Liver (tissue), 9 donors: ENCODE data around the gene PCED1B. TPM values are rescaled to one million over a fixed set of nuclear protein-coding genes. Genes with fewer than 3 reads are reported as not detected.

Experiments
- DNase-seq: peaks from one replicate; pipeline ENCODE4 v3.0.0-alpha.2; 2017; ENCODE audit warnings: low spot score
- H3K27ac ChIP-seq, 2 donors: one replicate each; pipeline ENCODE4 v1.7.0; 2013; ENCODE audit warnings: inconsistent platforms in 2 of 2, low read length in 2 of 2, control low read depth in 1 of 2, low read depth in 1 of 2, mild to moderate bottlenecking in 1 of 2
- H3K27me3 ChIP-seq, 4 donors: one replicate each; pipeline versions ENCODE4 v1.6.1 to v1.7.0; 2013; ENCODE audit warnings: low read length in 3 of 4, inconsistent platforms in 1 of 4, mild to moderate bottlenecking in 1 of 4, moderate library complexity in 1 of 4; ENCODE audit not compliant: control insufficient read depth in 4 of 4, insufficient read depth in 4 of 4
- H3K36me3 ChIP-seq, 4 donors: one replicate each; pipeline versions ENCODE4 v1.6.1 to v1.7.0; 2013; ENCODE audit warnings: low read length in 3 of 4, mild to moderate bottlenecking in 3 of 4, low read depth in 1 of 4, moderate library complexity in 1 of 4; ENCODE audit not compliant: control insufficient read depth in 4 of 4, insufficient read depth in 3 of 4
- H3K4me1 ChIP-seq, 4 donors: one replicate each; pipeline versions ENCODE4 v1.6.1 to v1.7.0; 2013; ENCODE audit warnings: low read length in 3 of 4, mild to moderate bottlenecking in 3 of 4, moderate library complexity in 1 of 4; ENCODE audit not compliant: control insufficient read depth in 4 of 4, insufficient read depth in 4 of 4
- H3K4me3 ChIP-seq, 3 donors: one replicate each; pipeline versions ENCODE4 v1.6.1 to v1.7.0; 2013; ENCODE audit warnings: low read length in 3 of 3, control low read depth in 1 of 3, low read depth in 1 of 3, mild to moderate bottlenecking in 1 of 3
- H3K9ac ChIP-seq, 2 donors: one replicate each; pipeline ENCODE4 v1.7.0; 2013; ENCODE audit warnings: low read length in 2 of 2, mild to moderate bottlenecking in 2 of 2, moderate library complexity in 2 of 2, control low read depth in 1 of 2, low read depth in 1 of 2
- H3K9me3 ChIP-seq, 4 donors: one replicate each; pipeline versions ENCODE4 v1.6.1 to v1.7.0; 2013; ENCODE audit warnings: low read length in 3 of 4; ENCODE audit not compliant: control insufficient read depth in 4 of 4
- FOXA1 ChIP-seq: IDR thresholded peaks from 2 replicates; pipeline ENCODE4 v1.6.1; 2016; ENCODE audit warnings: antibody characterized with exemption
- FOXA2 ChIP-seq: IDR thresholded peaks from 2 replicates; pipeline ENCODE4 v1.6.1; 2016; ENCODE audit warnings: antibody characterized with exemption
- GABPA ChIP-seq, 2 donors: IDR thresholded peaks in 1 of 2; conservative IDR thresholded peaks in 1 of 2; 2 replicates each; pipeline ENCODE4 v1.6.1; 2016; ENCODE audit warnings: antibody characterized with exemption in 2 of 2, mild to moderate bottlenecking in 1 of 2, moderate library complexity in 1 of 2
- HNF4A ChIP-seq, 2 donors: conservative IDR thresholded peaks; 2 replicates each; pipeline ENCODE4 v1.6.1; 2016; ENCODE audit warnings: antibody characterized with exemption in 2 of 2, mild to moderate bottlenecking in 2 of 2
- HNF4G ChIP-seq: IDR thresholded peaks from 2 replicates; pipeline ENCODE4 v1.6.1; 2016; ENCODE audit warnings: antibody characterized with exemption
- NR2F2 ChIP-seq: IDR thresholded peaks from 2 replicates; pipeline ENCODE4 v1.6.1; 2016; ENCODE audit warnings: antibody characterized with exemption
- RAD21 ChIP-seq, 2 donors: IDR thresholded peaks; 2 replicates each; pipeline ENCODE4 v1.6.1; 2016; ENCODE audit warnings: antibody characterized with exemption in 2 of 2, mild to moderate bottlenecking in 2 of 2
- RXRA ChIP-seq, 2 donors: IDR thresholded peaks; 2 replicates each; pipeline ENCODE4 v1.6.1; 2017 to 2018; ENCODE audit warnings: antibody characterized with exemption in 2 of 2, mild to moderate bottlenecking in 1 of 2
- SP1 ChIP-seq: IDR thresholded peaks from 2 replicates; pipeline ENCODE4 v1.6.1; 2018; ENCODE audit warnings: antibody characterized with exemption, mild to moderate bottlenecking
- TAF1 ChIP-seq: conservative IDR thresholded peaks from 2 replicates; pipeline ENCODE4 v1.6.1; 2016; ENCODE audit warnings: antibody characterized with exemption, mild to moderate bottlenecking
- YY1 ChIP-seq: IDR thresholded peaks from 2 replicates; pipeline ENCODE4 v1.6.1; 2016; ENCODE audit warnings: antibody characterized with exemption, mild to moderate bottlenecking
- WGBS: extraction: QIAGEN DNeasy Blood & Tissue Kit; methylation state at CpG from one replicate; pipeline ENCODE4 v1.1.7; 2013; 5-methylcytosine and 5-hydroxymethylcytosine counted together
- polyA plus RNA-seq, 2 donors: library from polyadenylated mRNA; stranded (reverse) in 1 of 2; unstranded in 1 of 2; fragments of 200-250 nt in 1 of 2; fragments of >200 nt in 1 of 2; fragmentation: Nextera tagmentation in 1 of 2; extraction: Ambion mirVana in 1 of 2; gene quantifications; one replicate each; pipeline versions ENCODE4 v1.2.1 to v1.2.3, GENCODE V29; 2013 to 2015
- total RNA-seq, 2 donors: library from RNA; depleted of rRNA; stranded (reverse); fragments of >200 nt; gene quantifications; one replicate each; pipeline ENCODE4 v1.2.3, GENCODE V29; 2014
- TF ChIP-seq, protein P1 (sequence below): IDR thresholded peaks from 2 replicates; pipeline ENCODE4 v1.6.1; 2016; ENCODE audit warnings: antibody characterized with exemption, mild to moderate bottlenecking
- TF ChIP-seq, protein P2 (sequence below): IDR thresholded peaks from 2 replicates; pipeline ENCODE4 v1.6.1; 2016; ENCODE audit warnings: antibody characterized with exemption
- TF ChIP-seq, protein P3 (sequence below): IDR thresholded peaks from 2 replicates; pipeline ENCODE4 v1.6.1; 2016; ENCODE audit warnings: antibody characterized with exemption
- TF ChIP-seq, protein P4 (sequence below): IDR thresholded peaks from 2 replicates; pipeline ENCODE4 v1.6.1; 2016; ENCODE audit warnings: antibody characterized with exemption
- TF ChIP-seq, protein P5 (sequence below): fragments of 150-350 bp; IDR thresholded peaks from 2 replicates; pipeline ENCODE4 v1.5.1; 2017; ENCODE audit warnings: improper control_type of control experiment, low read depth, low read length; ENCODE audit not compliant: missing input control
- donor health status: healthy.
- donor health status: healthy.
- donor health status: healthy.
- donor health status: healthy.
- donor health status: healthy.

Gene PCED1B
- total and polyA plus RNA-seq, 4 donors: 0.51 to 1.8 (median 1.1) TPM

DNA sequence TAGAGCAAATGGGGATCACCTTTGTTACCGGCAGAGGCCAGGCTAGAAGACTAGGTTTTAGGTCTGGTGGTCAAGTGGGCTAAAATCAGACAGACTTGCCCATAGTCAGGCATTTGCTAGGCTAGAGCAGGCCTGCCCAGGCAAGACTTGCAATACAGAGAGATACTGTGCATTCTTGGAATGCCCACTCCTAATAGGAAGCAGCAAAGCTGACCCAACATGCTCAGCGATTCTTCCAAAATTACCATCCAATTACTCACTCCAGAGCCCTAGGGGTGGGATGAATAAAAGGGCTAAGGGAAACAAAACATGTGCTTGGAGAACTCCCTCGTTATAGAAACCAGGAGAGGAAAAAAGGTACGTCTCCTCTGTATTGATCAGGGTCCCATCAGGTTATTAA lies 188.2 kb downstream of the PCED1B start:
- WGBS: 95% methylated on average over 4 of the region's 4 CpGs
- no peak overlapping the region for H3K9ac ChIP-seq
- DNase-seq: no peak
- no peaks in the 10 kb centered on the region for H3K9me3 ChIP-seq
- no peaks in the 10 kb centered on the region for H3K27me3 ChIP-seq
- H3K4me3 ChIP-seq: no peak overlapping the region
- no peaks in the 10 kb centered on the region for H3K4me1 ChIP-seq
- no peaks in the 10 kb centered on the region for H3K36me3 ChIP-seq
- no peak for TF ChIP-seq TAF1
- TF ChIP-seq HNF4A (conservative IDR thresholded peaks at IDR 0.05): no peak
- TF ChIP-seq RXRA (IDR thresholded peaks at IDR 0.05): no peak
- TF ChIP-seq, protein P1, sequence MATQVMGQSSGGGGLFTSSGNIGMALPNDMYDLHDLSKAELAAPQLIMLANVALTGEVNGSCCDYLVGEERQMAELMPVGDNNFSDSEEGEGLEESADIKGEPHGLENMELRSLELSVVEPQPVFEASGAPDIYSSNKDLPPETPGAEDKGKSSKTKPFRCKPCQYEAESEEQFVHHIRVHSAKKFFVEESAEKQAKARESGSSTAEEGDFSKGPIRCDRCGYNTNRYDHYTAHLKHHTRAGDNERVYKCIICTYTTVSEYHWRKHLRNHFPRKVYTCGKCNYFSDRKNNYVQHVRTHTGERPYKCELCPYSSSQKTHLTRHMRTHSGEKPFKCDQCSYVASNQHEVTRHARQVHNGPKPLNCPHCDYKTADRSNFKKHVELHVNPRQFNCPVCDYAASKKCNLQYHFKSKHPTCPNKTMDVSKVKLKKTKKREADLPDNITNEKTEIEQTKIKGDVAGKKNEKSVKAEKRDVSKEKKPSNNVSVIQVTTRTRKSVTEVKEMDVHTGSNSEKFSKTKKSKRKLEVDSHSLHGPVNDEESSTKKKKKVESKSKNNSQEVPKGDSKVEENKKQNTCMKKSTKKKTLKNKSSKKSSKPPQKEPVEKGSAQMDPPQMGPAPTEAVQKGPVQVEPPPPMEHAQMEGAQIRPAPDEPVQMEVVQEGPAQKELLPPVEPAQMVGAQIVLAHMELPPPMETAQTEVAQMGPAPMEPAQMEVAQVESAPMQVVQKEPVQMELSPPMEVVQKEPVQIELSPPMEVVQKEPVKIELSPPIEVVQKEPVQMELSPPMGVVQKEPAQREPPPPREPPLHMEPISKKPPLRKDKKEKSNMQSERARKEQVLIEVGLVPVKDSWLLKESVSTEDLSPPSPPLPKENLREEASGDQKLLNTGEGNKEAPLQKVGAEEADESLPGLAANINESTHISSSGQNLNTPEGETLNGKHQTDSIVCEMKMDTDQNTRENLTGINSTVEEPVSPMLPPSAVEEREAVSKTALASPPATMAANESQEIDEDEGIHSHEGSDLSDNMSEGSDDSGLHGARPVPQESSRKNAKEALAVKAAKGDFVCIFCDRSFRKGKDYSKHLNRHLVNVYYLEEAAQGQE: no peak
- no peak for TF ChIP-seq NR2F2
- TF ChIP-seq, protein P2, sequence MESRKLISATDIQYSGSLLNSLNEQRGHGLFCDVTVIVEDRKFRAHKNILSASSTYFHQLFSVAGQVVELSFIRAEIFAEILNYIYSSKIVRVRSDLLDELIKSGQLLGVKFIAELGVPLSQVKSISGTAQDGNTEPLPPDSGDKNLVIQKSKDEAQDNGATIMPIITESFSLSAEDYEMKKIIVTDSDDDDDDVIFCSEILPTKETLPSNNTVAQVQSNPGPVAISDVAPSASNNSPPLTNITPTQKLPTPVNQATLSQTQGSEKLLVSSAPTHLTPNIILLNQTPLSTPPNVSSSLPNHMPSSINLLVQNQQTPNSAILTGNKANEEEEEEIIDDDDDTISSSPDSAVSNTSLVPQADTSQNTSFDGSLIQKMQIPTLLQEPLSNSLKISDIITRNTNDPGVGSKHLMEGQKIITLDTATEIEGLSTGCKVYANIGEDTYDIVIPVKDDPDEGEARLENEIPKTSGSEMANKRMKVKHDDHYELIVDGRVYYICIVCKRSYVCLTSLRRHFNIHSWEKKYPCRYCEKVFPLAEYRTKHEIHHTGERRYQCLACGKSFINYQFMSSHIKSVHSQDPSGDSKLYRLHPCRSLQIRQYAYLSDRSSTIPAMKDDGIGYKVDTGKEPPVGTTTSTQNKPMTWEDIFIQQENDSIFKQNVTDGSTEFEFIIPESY: no peak
- TF ChIP-seq RAD21 (IDR thresholded peaks at IDR 0.05): no peak
- no peak for TF ChIP-seq FOXA1
- TF ChIP-seq, protein P3, sequence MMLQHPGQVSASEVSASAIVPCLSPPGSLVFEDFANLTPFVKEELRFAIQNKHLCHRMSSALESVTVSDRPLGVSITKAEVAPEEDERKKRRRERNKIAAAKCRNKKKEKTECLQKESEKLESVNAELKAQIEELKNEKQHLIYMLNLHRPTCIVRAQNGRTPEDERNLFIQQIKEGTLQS: no peak
- no peak for TF ChIP-seq SP1
- TF ChIP-seq FOXA2: no peak
- no peak for TF ChIP-seq HNF4G
- TF ChIP-seq GABPA (IDR thresholded peaks at IDR 0.05 in 1 of 2, conservative IDR thresholded peaks at IDR 0.05 in 1 of 2): no peak
- TF ChIP-seq, protein P4, sequence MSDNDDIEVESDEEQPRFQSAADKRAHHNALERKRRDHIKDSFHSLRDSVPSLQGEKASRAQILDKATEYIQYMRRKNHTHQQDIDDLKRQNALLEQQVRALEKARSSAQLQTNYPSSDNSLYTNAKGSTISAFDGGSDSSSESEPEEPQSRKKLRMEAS: no peak
- H3K27ac ChIP-seq: no peak overlapping the region

DNA sequence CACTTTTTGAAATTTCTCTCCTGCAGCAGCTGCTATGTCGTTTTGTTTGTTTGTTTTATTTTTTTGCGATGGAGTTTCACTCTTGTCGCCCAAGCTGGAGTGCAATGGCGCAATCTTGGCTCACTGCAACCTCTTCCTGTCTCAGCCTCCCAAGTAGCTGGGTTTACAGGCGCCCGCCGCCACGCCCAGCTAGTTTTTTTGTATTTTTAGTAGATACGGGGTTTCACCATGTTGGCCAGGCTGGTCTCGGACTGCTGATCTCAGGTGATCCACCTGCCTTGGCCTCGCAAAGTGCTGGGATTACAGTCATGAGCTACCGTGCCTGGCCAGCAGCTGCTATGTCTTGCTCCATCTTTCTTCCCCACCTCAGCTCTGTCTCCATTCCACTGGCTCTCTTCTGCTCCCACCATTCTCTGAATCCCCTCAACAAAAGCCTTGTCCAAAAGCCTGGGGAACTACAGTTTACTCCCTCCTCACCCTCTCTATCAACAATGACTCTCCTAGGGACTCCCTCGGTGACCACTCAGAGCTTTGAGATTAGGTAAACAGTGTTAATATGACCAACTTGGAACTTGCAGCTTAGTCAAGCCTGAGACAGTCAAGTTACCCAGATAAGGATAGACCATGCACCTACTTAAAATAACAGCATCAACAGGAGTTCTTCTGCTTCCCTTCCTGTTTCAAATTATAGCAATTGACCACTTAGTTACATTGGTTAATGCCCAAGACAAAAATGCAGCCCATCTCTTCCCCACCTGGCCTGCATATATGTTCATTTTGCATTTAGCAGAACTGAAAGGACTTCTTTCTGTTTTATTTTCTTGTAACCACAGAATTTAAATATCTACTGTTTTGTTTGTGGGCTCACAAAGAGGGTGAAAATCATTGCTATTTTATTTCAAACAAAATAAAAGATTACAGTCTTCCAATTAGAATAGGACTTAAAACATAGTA lies 189.4 kb downstream of the PCED1B start:
- H3K27me3 ChIP-seq: no peaks in the 10 kb centered on the region
- TF ChIP-seq SP1 (no peak), FOXA1 (no peak), RAD21 (IDR thresholded peaks at IDR 0.05) (no peak), TAF1 (no peak), HNF4G (no peak), GABPA (IDR thresholded peaks at IDR 0.05 in 1 of 2, conservative IDR thresholded peaks at IDR 0.05 in 1 of 2) (no peak), YY1 (no peak), RXRA (IDR thresholded peaks at IDR 0.05) (no peak), NR2F2 (no peak)
- TF ChIP-seq, protein P3: no peak
- TF ChIP-seq, protein P5, sequence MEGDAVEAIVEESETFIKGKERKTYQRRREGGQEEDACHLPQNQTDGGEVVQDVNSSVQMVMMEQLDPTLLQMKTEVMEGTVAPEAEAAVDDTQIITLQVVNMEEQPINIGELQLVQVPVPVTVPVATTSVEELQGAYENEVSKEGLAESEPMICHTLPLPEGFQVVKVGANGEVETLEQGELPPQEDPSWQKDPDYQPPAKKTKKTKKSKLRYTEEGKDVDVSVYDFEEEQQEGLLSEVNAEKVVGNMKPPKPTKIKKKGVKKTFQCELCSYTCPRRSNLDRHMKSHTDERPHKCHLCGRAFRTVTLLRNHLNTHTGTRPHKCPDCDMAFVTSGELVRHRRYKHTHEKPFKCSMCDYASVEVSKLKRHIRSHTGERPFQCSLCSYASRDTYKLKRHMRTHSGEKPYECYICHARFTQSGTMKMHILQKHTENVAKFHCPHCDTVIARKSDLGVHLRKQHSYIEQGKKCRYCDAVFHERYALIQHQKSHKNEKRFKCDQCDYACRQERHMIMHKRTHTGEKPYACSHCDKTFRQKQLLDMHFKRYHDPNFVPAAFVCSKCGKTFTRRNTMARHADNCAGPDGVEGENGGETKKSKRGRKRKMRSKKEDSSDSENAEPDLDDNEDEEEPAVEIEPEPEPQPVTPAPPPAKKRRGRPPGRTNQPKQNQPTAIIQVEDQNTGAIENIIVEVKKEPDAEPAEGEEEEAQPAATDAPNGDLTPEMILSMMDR: no peak
- no peaks in the 10 kb centered on the region for H3K4me1 ChIP-seq
- H3K36me3 ChIP-seq: no peaks in the 10 kb centered on the region
- H3K27ac ChIP-seq: no peak overlapping the region
- H3K9me3 ChIP-seq: no peaks in the 10 kb centered on the region
- 87% methylated on average over 13 of the region's 13 CpGs for WGBS
- H3K9ac ChIP-seq: no peak overlapping the region
- DNase-seq: no peak
- no peak overlapping the region for H3K4me3 ChIP-seq
